Endometrial microvascular endothelial cells (primary cell): ENCODE data around the gene KLHDC8B. TPM values are rescaled to one million over a fixed set of nuclear protein-coding genes. Genes with fewer than 3 reads are reported as not detected.

Experiments
- in situ Hi-C: cut with HindIII; loops from 2 replicates; pipeline ENCODE4 v1.10.0; 2017; ENCODE audit warnings: low sequenced_read_pairs, low pct_unique_long_range_greater_than_20kb; ENCODE audit errors: inconsistent ontology term
- total RNA-seq: library from RNA; depleted of rRNA; stranded (reverse); fragments of >200 nt; gene quantifications from one replicate; pipeline ENCODE4 v1.2.3, GENCODE V29; 2015; ENCODE audit errors: inconsistent ontology term

The KLHDC8B gene
- total RNA-seq, result 24.7 TPM

DNA sequence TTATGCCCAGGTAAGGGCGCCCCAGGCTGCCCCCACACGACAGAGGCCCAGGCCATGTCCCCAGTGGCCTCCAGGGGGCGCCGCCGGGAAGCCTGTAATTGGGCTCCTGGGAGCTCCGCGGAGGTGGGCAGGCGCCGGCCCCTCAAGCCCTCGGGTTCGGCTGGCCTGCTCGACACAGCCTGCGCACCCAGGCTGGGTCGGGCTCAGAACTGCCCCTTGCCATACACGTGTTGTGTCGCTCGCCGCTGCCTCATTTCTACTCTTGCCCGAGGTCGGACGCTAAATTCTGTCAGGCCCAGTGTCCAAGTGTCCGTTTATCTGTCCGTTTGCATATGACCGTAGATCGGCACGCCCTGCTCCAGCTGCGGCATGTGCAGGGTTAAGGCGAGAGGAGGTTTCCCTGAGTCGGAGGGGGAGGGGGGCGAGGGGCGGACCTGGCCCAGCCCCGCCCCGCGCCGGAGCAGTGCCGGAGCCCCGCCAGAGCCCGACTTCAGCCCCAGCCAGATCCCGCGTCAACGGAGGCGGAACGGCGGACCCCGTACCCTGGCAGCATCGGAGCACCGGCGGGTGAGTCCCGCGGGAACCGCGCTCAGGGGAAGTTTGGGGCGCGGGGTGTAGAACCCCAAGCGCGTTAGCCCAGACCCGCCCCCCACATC lies at the start of gene KLHDC8B:
Gene KLHDC8B (plus strand): TSS at position 480 of the 656 bp plus-strand sequence. CDS start 1,172 bp downstream, outside the sequence.
- in situ Hi-C loops, result no loop called here

- in situ Hi-C loops, result no loop called here
Measured at GRCh38 chr3:49122022-49122421, 49.4 kb upstream of the KLHDC8B start.

DNA sequence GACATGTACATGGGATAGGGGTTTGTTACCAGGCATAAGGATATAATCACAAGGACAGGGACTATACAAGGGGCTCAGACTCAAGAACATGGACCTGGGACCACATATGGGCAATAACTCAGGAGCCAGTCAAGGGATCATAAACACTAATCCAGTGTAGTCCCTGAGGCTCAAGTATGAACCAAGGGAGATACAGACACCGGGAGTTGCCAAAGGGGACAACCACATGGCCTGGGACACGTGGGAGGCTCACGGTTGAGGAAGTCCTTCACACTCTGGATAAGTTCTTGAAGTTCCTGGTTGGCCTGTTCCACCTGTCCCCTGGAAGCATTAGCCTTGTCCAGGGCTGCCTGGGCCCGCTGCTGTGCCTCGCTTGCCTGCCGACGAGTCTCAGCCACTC lies 48.9 kb upstream of the KLHDC8B start:
- in situ Hi-C loops, result no loop called here

DNA sequence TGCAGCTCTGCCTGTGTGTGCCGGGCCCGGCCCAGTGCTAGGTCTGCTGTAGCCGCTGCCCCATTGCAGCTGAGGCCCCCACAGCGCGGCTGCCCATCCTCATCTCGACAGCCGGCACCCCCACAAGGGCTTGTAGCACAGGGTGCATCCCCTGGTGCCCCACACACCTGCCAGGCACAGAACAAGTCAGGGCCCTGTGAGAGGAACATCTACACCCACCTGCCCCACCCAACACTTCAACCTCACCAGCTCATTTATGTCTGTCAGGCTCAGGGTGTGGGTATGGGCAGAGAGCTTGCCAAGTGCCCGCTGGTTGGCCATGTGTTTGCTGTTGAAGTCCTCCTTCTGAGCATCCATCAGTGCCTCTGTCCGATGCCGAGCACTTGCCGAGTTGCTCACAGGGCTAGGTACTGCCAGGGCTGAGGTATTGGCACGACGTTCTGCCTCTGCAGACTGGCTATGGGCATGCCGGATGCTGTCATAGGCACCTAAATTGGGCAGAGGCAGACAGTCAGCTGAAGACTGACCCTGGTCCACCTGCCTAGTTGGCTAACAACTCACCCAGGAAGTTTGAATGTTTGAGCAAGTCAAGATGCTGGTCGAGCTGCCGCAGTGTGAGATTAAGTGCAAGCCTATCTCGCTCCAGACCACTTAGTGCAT lies 48.4 kb upstream of the KLHDC8B start:
- in situ Hi-C loops, result no loop called here

DNA sequence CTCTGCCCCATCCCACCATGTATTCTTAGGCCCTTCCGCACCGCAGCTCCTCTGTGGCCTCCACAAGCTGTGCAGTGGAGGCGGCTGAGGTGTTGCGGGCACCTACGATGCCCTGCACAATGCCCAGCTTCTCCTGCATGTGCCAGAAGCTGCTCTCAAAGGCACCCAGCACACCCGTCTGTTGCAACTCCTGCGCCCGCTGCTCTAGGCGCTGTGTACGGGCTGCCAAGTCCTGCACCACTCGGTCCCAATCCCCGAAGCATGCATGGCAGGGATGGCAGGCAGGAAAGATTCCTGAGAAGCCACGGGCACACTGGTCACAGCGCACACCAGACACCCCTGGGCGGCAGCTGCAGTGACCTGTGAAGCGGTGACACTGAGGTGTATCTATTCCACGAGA lies 47.7 kb upstream of the KLHDC8B start:
- in situ Hi-C loops, result no loop called here

- in situ Hi-C loops, result no loop called here
Measured at GRCh38 chr3:49124203-49124602, 47.2 kb upstream of the KLHDC8B start.

GRCh38 chr3:49124991-49125670 lies 46.3 kb upstream of the KLHDC8B start:
- in situ Hi-C loops, result no loop called here

DNA sequence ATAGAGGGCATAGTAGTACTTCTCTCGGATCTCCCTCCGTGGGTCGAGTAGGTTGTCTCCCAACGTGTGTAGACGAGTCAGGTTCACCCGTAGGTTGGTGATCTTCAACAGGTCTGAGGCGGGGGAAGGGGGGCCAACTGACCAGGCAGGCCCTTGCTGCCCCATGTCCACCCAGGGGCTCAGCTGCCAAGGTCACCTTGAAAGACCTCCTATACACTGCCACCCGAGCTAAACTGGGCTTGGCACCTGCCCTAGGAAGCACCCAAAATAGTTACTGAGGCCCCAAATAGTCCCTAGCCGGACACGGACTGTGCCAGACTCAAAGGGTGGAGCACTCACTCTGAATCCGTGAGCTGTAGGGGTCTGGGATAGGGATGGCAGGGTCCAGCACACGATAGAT lies 40.4 kb upstream of the KLHDC8B start:
- in situ Hi-C loops, result no loop called here

DNA sequence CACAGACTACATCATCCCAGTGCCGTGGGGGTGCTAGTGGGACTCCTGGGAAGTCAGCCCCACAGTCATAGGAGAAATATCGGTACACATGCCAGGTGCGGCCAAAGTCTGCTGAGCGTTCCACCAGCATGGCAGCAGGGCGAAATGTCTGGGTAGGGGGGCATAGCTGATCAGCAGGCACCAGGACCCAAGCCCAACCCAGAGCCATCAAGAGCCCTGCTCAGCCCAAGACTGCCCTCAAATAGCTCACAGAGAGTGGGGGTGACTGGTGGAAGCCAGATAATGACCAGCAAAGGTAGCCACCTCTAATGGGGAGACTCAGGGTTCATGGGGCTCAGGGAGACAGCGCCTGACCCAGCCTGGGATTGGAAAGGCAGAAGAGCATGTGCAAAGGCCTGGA lies 39.8 kb upstream of the KLHDC8B start:
- in situ Hi-C loops, result no loop called here

- in situ Hi-C loops, result no loop called here
Measured at GRCh38 chr3:49132073-49132436, 39.3 kb upstream of the KLHDC8B start.

DNA sequence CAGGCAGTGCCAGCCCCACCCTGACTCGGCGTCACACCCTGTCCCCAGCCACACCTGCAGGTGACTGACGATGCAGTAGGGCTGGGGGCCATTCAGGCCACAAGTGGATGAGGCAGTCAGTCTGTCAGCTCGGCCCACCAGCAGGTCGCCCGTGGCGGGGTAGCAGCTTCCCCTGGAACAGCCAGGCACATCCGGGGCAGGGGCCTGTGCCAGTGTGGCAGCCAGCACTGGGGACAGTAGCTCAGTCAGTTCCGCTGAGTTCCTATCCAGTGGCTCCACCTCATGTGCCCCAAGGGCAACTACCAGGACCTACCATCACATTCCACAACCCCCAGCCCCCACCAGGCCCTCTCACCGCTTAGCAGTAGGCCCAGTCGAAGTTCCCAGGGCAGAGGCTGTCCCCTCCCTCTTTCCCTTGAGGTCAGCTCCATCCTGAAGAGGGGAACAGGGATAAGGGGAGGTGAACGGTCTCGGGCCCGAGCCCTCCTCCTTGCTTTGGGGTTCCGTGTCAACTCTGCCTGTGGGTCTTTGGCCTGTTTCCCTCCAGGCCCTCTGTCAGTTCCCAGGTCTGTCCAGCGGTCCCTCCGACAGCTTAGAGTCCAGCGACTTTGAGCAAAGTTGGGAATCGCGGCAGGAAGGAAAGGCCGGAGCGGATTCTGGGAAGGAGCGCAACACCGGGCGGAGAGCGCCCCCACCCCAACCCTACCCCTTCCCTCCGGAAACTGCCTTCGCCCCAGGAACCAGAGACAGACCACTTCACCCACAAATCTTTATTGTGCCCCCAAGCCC lies 38.8 kb upstream of the KLHDC8B start, which contains the start of gene LAMB2:
Gene LAMB2 (minus strand): TSS at position 614 of the 789 bp plus-strand sequence. CDS start 183 bp downstream, at position 431.
- in situ Hi-C loops, result no loop called here

GRCh38 chr3:49133226-49133951 lies 38.0 kb upstream of the KLHDC8B start:
- in situ Hi-C loops, result no loop called here

GRCh38 chr3:49134471-49135265 lies 36.7 kb upstream of the KLHDC8B start:
- in situ Hi-C loops, result no loop called here

DNA sequence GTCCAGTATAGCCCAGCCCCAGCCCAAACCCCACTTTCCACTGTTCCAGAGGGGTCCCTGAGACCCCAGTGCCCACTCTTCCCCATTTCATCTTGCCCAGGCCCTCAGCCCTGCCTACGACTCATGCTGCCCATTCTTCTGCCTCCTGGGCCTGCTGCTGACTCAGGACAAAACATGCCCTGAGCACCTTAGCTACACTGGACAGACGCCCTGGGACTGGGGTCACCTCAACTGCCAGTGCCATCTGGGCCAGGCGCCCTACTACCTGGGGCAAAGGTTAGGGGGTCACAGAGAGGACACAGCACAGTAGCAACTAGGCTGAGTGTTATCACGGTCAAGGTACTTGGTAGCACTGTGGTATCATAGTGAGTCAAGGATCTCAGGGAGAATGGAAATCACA lies 35.9 kb upstream of the KLHDC8B start:
- in situ Hi-C loops, result no loop called here

DNA sequence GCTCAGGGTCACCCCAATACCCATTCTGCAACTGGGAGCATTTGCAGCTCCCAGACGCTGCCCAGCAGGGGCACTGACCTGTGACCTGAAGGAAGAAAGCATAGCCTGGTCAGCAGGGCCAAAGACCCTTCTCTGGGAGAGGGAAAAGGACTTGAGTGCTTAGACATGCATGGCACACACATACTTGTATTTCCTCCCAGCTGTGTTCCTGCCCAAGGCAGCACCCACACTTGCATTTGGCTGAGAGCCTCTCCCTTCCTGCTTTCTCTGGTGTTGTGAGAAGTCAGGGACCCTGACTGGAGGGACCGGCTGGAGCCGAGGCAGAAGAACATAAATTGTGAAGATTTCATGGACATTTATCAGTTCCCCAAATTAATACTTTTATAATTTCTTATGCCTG lies 31.3 kb upstream of the KLHDC8B start:
- in situ Hi-C loops, result no loop called here

- in situ Hi-C loops, result no loop called here
Measured at GRCh38 chr3:49148159-49148558, 23.2 kb upstream of the KLHDC8B start.

DNA sequence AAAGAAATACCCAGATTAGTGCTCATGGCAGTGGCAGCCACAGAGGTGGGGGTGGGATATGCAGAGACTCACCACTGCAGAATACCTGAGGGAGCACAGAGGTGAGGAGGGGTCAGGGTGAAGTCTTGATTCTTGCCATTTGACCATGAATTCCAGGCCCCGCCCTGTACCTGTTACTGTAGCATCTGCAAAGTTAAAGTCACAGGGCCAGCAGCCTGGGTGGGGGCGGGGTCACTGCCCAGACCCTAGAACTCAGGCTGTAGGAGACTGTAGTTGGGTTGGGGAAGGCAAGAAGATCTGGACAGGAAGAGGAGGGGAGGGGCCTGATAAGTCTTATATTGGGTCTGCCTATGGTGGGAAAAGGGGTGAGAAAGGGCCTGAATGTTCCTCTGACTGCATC lies 19.8 kb upstream of the KLHDC8B start:
- in situ Hi-C loops, result no loop called here

- in situ Hi-C loops, result no loop called here
Measured at GRCh38 chr3:49153349-49153912, 18.0 kb upstream of the KLHDC8B start.
